ENCODE measurements around the gene PEX5L. TPM values are rescaled to one million over a fixed set of nuclear protein-coding genes. Genes with fewer than 3 reads are reported as not detected.

The PEX5L gene
- total and polyA plus RNA-seq, 10 of the 15 experiments (the other 5 are each of a cell fraction or from before 2014, with no cell fraction given): 0.11 to 17.0 (median 0.50) TPM

DNA sequence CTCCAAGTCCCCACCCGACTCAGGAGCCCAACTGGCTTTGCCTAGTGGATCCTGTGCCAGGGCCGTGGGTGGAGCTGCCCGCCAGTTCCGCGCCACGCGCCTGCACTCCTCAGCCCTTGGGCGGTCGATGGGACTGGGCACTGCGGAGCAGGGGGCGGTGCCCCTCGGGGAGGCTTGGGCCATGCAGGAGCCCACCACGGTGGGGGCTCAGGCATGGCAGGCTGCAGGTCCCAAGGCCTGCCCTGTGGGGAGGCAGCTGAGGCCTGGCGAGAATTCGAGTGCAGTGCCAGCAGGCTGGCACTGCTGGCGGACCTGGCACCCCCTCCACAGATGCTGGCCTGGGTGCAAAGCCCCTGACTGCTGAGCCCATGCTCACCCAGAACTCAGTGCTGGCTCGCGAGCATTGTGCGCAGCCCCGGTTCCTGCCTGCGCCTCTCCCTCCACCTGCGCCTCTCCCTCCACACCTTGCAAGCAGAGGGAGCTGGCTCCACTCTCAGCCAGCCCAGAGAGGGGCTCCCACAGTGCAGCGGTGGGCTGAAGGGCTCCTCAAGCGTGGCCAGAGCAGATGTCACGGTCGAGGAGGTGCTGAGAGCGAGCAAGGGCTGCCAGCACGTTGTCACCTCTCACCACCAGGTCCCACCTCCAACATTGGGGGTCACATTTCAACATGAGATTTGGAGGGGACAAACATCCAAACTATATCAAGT, 261.2 kb downstream of the PEX5L start (continued):
- TF ChIP-seq, protein P1, sequence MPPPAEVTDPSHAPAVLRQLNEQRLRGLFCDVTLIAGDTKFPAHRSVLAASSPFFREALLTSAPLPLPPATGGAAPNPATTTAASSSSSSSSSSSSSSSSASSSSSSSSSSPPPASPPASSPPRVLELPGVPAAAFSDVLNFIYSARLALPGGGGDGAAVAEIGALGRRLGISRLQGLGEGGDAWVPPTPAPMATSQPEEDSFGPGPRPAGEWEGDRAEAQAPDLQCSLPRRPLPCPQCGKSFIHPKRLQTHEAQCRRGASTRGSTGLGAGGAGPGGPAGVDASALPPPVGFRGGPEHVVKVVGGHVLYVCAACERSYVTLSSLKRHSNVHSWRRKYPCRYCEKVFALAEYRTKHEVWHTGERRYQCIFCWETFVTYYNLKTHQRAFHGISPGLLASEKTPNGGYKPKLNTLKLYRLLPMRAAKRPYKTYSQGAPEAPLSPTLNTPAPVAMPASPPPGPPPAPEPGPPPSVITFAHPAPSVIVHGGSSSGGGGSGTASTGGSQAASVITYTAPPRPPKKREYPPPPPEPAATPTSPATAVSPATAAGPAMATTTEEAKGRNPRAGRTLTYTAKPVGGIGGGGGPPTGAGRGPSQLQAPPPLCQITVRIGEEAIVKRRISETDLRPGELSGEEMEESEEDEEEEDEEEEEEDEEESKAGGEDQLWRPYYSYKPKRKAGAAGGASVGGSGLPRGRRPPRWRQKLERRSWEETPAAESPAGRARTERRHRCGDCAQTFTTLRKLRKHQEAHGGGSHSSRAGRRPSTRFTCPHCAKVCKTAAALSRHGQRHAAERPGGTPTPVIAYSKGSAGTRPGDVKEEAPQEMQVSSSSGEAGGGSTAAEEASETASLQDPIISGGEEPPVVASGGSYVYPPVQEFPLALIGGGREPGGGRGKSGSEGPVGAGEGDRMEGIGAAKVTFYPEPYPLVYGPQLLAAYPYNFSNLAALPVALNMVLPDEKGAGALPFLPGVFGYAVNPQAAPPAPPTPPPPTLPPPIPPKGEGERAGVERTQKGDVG (CRISPR knock-in tag; IDR thresholded peaks at IDR 0.05): no peak
- TF ChIP-seq ZNF687 (IDR thresholded peaks at IDR 0.05) (no peak), PRDM15 (CRISPR knock-in tag; IDR thresholded peaks at IDR 0.05) (no peak), YY1 (IDR thresholded peaks at IDR 0.05; ENCODE audit: low read depth, low read length) (no peak), NFIC (IDR thresholded peaks at IDR 0.05; ENCODE audit: low read depth, low read length) (no peak)
